ENCODE data around the gene RIN2. TPM values are rescaled to one million over a fixed set of nuclear protein-coding genes. Genes with fewer than 3 reads are reported as not detected.

Gene RIN2
- total RNA-seq, 3 donors from 2014 or later (not counting 1 experiment from before 2014, with no cell fraction given): 0.72 to 2.7 (median 2.7) TPM

- Histone ChIP-seq H3K4me1 (ENCODE audit: control insufficient read depth, insufficient read depth, low read length) (peaks cover 3% of the 10 kb centered on the region), H3K4me3 (ENCODE audit: low read length) (no peak overlapping the region), H3K27ac (ENCODE audit: low read length) (no peak overlapping the region), H3K9me3 (ENCODE audit: control insufficient read depth, insufficient read depth, low read length) (no peaks in the 10 kb centered on the region), H3K36me3 (ENCODE audit: control insufficient read depth, insufficient read depth, low read length) (no peaks in the 10 kb centered on the region), H3K27me3 (ENCODE audit: control insufficient read depth, insufficient read depth, low read length) (no peaks in the 10 kb centered on the region)
- TF ChIP-seq CTCF (IDR thresholded peaks at IDR 0.05): no peak
- Mint-ChIP-seq H3K27me3 (ENCODE audit: low read depth in 2 of 2) (peaks cover 0 to 8% of the 10 kb centered on the region in 2 donors), H3K36me3 (no peaks in the 10 kb centered on the region), H3K4me1 (peaks cover 0 to 6% of the 10 kb centered on the region in 2 donors), H3K4me3 (no peak overlapping the region), H3K27ac (no peak overlapping the region), H3K9me3 (no peaks in the 10 kb centered on the region)
- intact Hi-C loops (cut with micrococcal nuclease): no loop called here
- DNase-seq: no peak
- 92% methylated on average over 3 of the region's 3 CpGs for WGBS (ENCODE audit: insufficient coverage)
- no peak for ATAC-seq
These were observed 17.5 kb upstream of the RIN2 start for GRCh38 chr20:19740512-19740911.

- Mint-ChIP-seq H3K36me3 (no peaks in the 10 kb centered on the region), H3K9me3 (peaks cover 0 to 2% of the 10 kb centered on the region in 2 donors), H3K27me3 (ENCODE audit: low read depth in 2 of 2) (peaks cover 0 to 8% of the 10 kb centered on the region in 2 donors), H3K4me1 (peaks cover 0 to 6% of the 10 kb centered on the region in 2 donors), H3K4me3 (no peak overlapping the region), H3K27ac (no peak overlapping the region)
- intact Hi-C loops (cut with micrococcal nuclease): no loop called here
- H3K27me3 ChIP-seq (ENCODE audit: control insufficient read depth, insufficient read depth, low read length): no peaks in the 10 kb centered on the region
- no peaks in the 10 kb centered on the region for H3K36me3 ChIP-seq (ENCODE audit: control insufficient read depth, insufficient read depth, low read length)
- H3K4me3 ChIP-seq (ENCODE audit: low read length): no peak overlapping the region
- ATAC-seq (no peak), DNase-seq (no peak)
- TF ChIP-seq CTCF (IDR thresholded peaks at IDR 0.05): no peak
- whole genome bisulfite sequencing (ENCODE audit: insufficient coverage): 97% methylated on average over 2 of the region's 2 CpGs
- no peaks in the 10 kb centered on the region for H3K4me1 ChIP-seq (ENCODE audit: control insufficient read depth, insufficient read depth, low read length)
- no peak overlapping the region for H3K27ac ChIP-seq (ENCODE audit: low read length)
- no peaks in the 10 kb centered on the region for H3K9me3 ChIP-seq (ENCODE audit: control insufficient read depth, insufficient read depth, low read length)
These were observed 16.1 kb upstream of the RIN2 start for GRCh38 chr20:19741924-19742323.

GRCh38 chr20:19742974-19743639 is 15.0 kb upstream of the RIN2 start:
- peaks cover 3 to 8% of the 10 kb centered on the region in 2 donors for H3K27me3 Mint-ChIP-seq (ENCODE audit: low read depth in 2 of 2)
- H3K4me1 Mint-ChIP-seq: peaks cover 0 to 6% of the 10 kb centered on the region in 2 donors
- no peak overlapping the region for H3K27ac ChIP-seq (ENCODE audit: low read length)
- H3K9me3 Mint-ChIP-seq: peaks cover 0 to 2% of the 10 kb centered on the region in 2 donors
- H3K36me3 Mint-ChIP-seq: no peaks in the 10 kb centered on the region
- H3K36me3 ChIP-seq (ENCODE audit: control insufficient read depth, insufficient read depth, low read length): no peaks in the 10 kb centered on the region
- no peaks in the 10 kb centered on the region for H3K27me3 ChIP-seq (ENCODE audit: control insufficient read depth, insufficient read depth, low read length)
- WGBS (ENCODE audit: insufficient coverage): 87% methylated on average over 9 of the region's 9 CpGs
- no peaks in the 10 kb centered on the region for H3K9me3 ChIP-seq (ENCODE audit: control insufficient read depth, insufficient read depth, low read length)
- intact Hi-C loops (cut with micrococcal nuclease): no loop called here
- DNase-seq (no peak), ATAC-seq (no peak)
- H3K4me3 Mint-ChIP-seq: no peak overlapping the region
- no peak overlapping the region for H3K27ac Mint-ChIP-seq
- H3K4me1 ChIP-seq (ENCODE audit: control insufficient read depth, insufficient read depth, low read length): no peaks in the 10 kb centered on the region
- no peak overlapping the region for H3K4me3 ChIP-seq (ENCODE audit: low read length)
- no peak for TF ChIP-seq CTCF (IDR thresholded peaks at IDR 0.05)

- peaks cover 2% of the 10 kb centered on the region in 2 donors for H3K9me3 Mint-ChIP-seq
- no peak for DNase-seq
- Histone ChIP-seq H3K9me3 (ENCODE audit: control insufficient read depth, insufficient read depth, low read length) (no peaks in the 10 kb centered on the region), H3K36me3 (ENCODE audit: control insufficient read depth, insufficient read depth, low read length) (no peaks in the 10 kb centered on the region), H3K27ac (ENCODE audit: low read length) (no peak overlapping the region), H3K4me3 (ENCODE audit: low read length) (no peak overlapping the region), H3K4me1 (ENCODE audit: control insufficient read depth, insufficient read depth, low read length) (no peaks in the 10 kb centered on the region), H3K27me3 (ENCODE audit: control insufficient read depth, insufficient read depth, low read length) (no peaks in the 10 kb centered on the region)
- no peaks in the 10 kb centered on the region for H3K36me3 Mint-ChIP-seq
- no peak for TF ChIP-seq CTCF (IDR thresholded peaks at IDR 0.05)
- peaks cover 6 to 11% of the 10 kb centered on the region in 2 donors for H3K27me3 Mint-ChIP-seq (ENCODE audit: low read depth in 2 of 2)
- H3K4me3 Mint-ChIP-seq: no peak overlapping the region
- H3K4me1 Mint-ChIP-seq: peaks cover 0 to 6% of the 10 kb centered on the region in 2 donors
- intact Hi-C loops (cut with micrococcal nuclease): no loop called here
- ATAC-seq: no peak
- H3K27ac Mint-ChIP-seq: no peak overlapping the region
- WGBS (ENCODE audit: insufficient coverage): 7% methylated on average over 1 of the region's 1 CpG
These were observed 14.4 kb upstream of the RIN2 start for GRCh38 chr20:19743640-19743995.

All from natural killer cell (primary cell).